WTC11 (cell line): Measurements from ENCODE around the gene BOLA3. TPM values are rescaled to one million over a fixed set of nuclear protein-coding genes. Genes with fewer than 3 reads are reported as not detected.

ENCODE experiments used
- ATAC-seq: fragments of 200-7000 bp; cut with Tn5 transposase; 2 replicates; pipeline ENCODE4 v1.10.0; 2021; ENCODE audit warnings: mild to moderate bottlenecking, moderate library complexity
- CTCF ChIA-PET: fragments of 300-600 bp; sonication (Branson Sonifier 250); formaldehyde crosslinking; loops from one replicate; lab custom pipeline; 2021; ENCODE audit warnings: antibody characterized with exemption; lab: Charles Lee
- POLR2A ChIA-PET: fragments of 350-600 bp; sonication (Branson Sonifier 250); formaldehyde crosslinking; loops from one replicate; lab custom pipeline; 2021; ENCODE audit warnings: antibody characterized with exemption; lab: Charles Lee
- DNase-seq: peaks from one replicate; pipeline ENCODE4 v3.0.0; 2021; ENCODE audit warnings: low spot score
- H3K27ac Mint-ChIP-seq: 2 replicates; pipeline ENCODE4 v1.8.0; 2021; ENCODE audit warnings: mixed read lengths
- H3K27me3 Mint-ChIP-seq: 2 replicates; pipeline ENCODE4 v1.8.0; 2021; ENCODE audit warnings: low read depth, mild to moderate bottlenecking, moderate library complexity, mixed read lengths
- H3K36me3 Mint-ChIP-seq: 2 replicates; pipeline ENCODE4 v1.8.0; 2021; ENCODE audit warnings: mixed read lengths
- H3K4me1 Mint-ChIP-seq: 2 replicates; pipeline ENCODE4 v1.8.0; 2022; ENCODE audit warnings: mixed read lengths
- H3K4me3 Mint-ChIP-seq: 2 replicates; pipeline ENCODE4 v1.8.0; 2021; ENCODE audit warnings: mild to moderate bottlenecking, moderate library complexity, mixed read lengths
- H3K9me3 Mint-ChIP-seq: 2 replicates; pipeline ENCODE4 v1.8.0; 2021; ENCODE audit warnings: mixed read lengths
- AR ChIP-seq: fragments of 250-450 bp; sonication (Bioruptor Pico); IDR thresholded peaks from 2 replicates; pipeline ENCODE4 v1.9.0; 2021; ENCODE audit warnings: mild to moderate bottlenecking
- CBFB ChIP-seq: sonication (generic); formaldehyde crosslinking; IDR thresholded peaks from 2 replicates; pipeline ENCODE4 v1.8.1; 2022; ENCODE audit warnings: mild to moderate bottlenecking, low read depth, missing genetic modification reagents
- CDX4 ChIP-seq: fragments of 250-450 bp; sonication (Bioruptor Pico); IDR thresholded peaks from 2 replicates; pipeline ENCODE4 v1.9.0; 2021; ENCODE audit warnings: moderate library complexity, mild to moderate bottlenecking, inconsistent platforms, borderline replicate concordance
- EMX1 ChIP-seq: fragments of 250-450 bp; sonication (Bioruptor Pico); IDR thresholded peaks from 2 replicates; pipeline ENCODE4 v1.8.0; 2021; ENCODE audit warnings: mild to moderate bottlenecking
- ESRRA ChIP-seq: sonication (generic); formaldehyde crosslinking; IDR thresholded peaks from 2 replicates; pipeline ENCODE4 v1.8.1; 2022; ENCODE audit warnings: mild to moderate bottlenecking, missing genetic modification reagents, borderline replicate concordance
- MXD4 ChIP-seq: fragments of 250-450 bp; sonication (Bioruptor Pico); IDR thresholded peaks from 2 replicates; pipeline ENCODE4 v1.8.0; 2021; ENCODE audit warnings: mild to moderate bottlenecking, moderate library complexity, borderline replicate concordance
- OVOL2 ChIP-seq: fragments of 250-450 bp; sonication (Bioruptor Pico); IDR thresholded peaks from 2 replicates; pipeline ENCODE4 v1.9.0; 2021; ENCODE audit warnings: mild to moderate bottlenecking, borderline replicate concordance
- SMAD3 ChIP-seq: sonication (generic); formaldehyde crosslinking; IDR thresholded peaks from 2 replicates; pipeline ENCODE4 v1.8.0; 2022; ENCODE audit warnings: missing genetic modification reagents, mild to moderate bottlenecking, borderline replicate concordance
- SMAD4 ChIP-seq: sonication (generic); formaldehyde crosslinking; IDR thresholded peaks from 2 replicates; pipeline ENCODE4 v1.8.0; 2022; ENCODE audit warnings: mild to moderate bottlenecking, missing genetic modification reagents
- TCF7 ChIP-seq: sonication (generic); formaldehyde crosslinking; IDR thresholded peaks from 2 replicates; pipeline ENCODE4 v1.8.0; 2022; ENCODE audit warnings: mild to moderate bottlenecking, low read depth, missing genetic modification reagents, moderate library complexity
- ZNF121 ChIP-seq: sonication (generic); formaldehyde crosslinking; IDR thresholded peaks from 2 replicates; pipeline ENCODE4 v1.8.0; 2023; ENCODE audit warnings: missing genetic modification reagents
- ZNF416 ChIP-seq: fragments of 250-450 bp; sonication (Bioruptor Pico); IDR thresholded peaks from 2 replicates; pipeline ENCODE4 v1.9.0; 2021; ENCODE audit warnings: mild to moderate bottlenecking, inconsistent platforms
- ZSCAN18 ChIP-seq: fragments of 250-450 bp; sonication (Bioruptor Pico); IDR thresholded peaks from 2 replicates; pipeline ENCODE4 v2.1.2; 2022; ENCODE audit warnings: mild to moderate bottlenecking, moderate library complexity
- total RNA-seq: library from RNA; stranded (reverse); gene quantifications from 3 replicates; pipeline ENCODE4 v1.2.3, GENCODE V29; 2021

Gene BOLA3
- total RNA-seq, 1 experiment from 2014 or later = 58.2 TPM

- POLR2A ChIA-PET = interaction anchor here (1.4 to 2.1 kb wide), 2 partner anchors 30 to 50 kb away, joined by 4 to 12 read pairs; partner anchors contain the start of genes MOB1A and MTHFD2
- Mint-ChIP-seq H3K27me3 (no peaks in the 10 kb centered on the region), H3K27ac (no peak overlapping the region), H3K36me3 (peaks cover 12% of the 10 kb centered on the region; the same call in 1 of the 2 replicates), H3K4me1 (peaks cover 9% of the 10 kb centered on the region; the same call in 1 of the 2 replicates), H3K9me3 (no peaks in the 10 kb centered on the region), H3K4me3 (no peak overlapping the region)
- no peak for DNase-seq
- CTCF ChIA-PET = interaction anchor here (0.6 to 4.5 kb wide), 14 partner anchors 10 to 864 kb away, joined by 3 to 29 read pairs (median 4); partner anchors contain the start of gene MOB1A
- peak; percentile 7 for ATAC-seq
- TF ChIP-seq OVOL2 (CRISPR knock-in tag) = no peak
- TF ChIP-seq SMAD3 = peak; percentile 52; the same call in 1 of the 2 replicates
- no peak for TF ChIP-seq ZNF416
Measured at GRCh38 chr2:74148457-74149246, 940 bp upstream of the BOLA3 start.

- CTCF ChIA-PET = interaction anchor here (0.5 to 3.4 kb wide), 18 partner anchors 8 to 319 kb away, joined by 3 to 29 read pairs (median 4); partner anchors contain the start of genes MOB1A, MTHFD2 and STAMBP
- POLR2A ChIA-PET = interaction anchor here (1.5 kb wide), 1 partner anchor 31 kb away, joined by 3 read pairs; the partner anchor contains the start of gene MOB1A
- Mint-ChIP-seq H3K36me3 (peaks cover 13% of the 10 kb centered on the region), H3K9me3 (no peaks in the 10 kb centered on the region)
- TF ChIP-seq CBFB (0 out of 2 replicates have a peak, but pooled peaks have one; percentile 31), TCF7 (CRISPR knock-in tag) (no peak)
- TF ChIP-seq, all 79 proteins: peak for 1
- no peak overlapping the region for H3K27ac Mint-ChIP-seq
- no peak; the same call in 1 of the 2 replicates for ATAC-seq
- peaks cover 9% of the 10 kb centered on the region; the same call in 1 of the 2 replicates for H3K4me1 Mint-ChIP-seq
- no peak for DNase-seq
- no peaks in the 10 kb centered on the region for H3K27me3 Mint-ChIP-seq
- H3K4me3 Mint-ChIP-seq = no peak overlapping the region
Measured at GRCh38 chr2:74146929-74147726, 584 bp downstream of the BOLA3 start.

GRCh38 chr2:74142340-74142739 lies 5.4 kb downstream of the BOLA3 start:
- Mint-ChIP-seq H3K4me3 (no peak overlapping the region), H3K27ac (no peak overlapping the region), H3K4me1 (no peaks in the 10 kb centered on the region; the same call in 1 of the 2 replicates), H3K27me3 (no peaks in the 10 kb centered on the region), H3K9me3 (no peaks in the 10 kb centered on the region), H3K36me3 (peaks cover 17% of the 10 kb centered on the region)
- ATAC-seq = peak; percentile 78
- DNase-seq = no peak
- POLR2A ChIA-PET = no interaction called here
- no peak for TF ChIP-seq OVOL2 (CRISPR knock-in tag)
- no peak for TF ChIP-seq AR
- no peak for TF ChIP-seq ZNF121
- TF ChIP-seq MXD4 (CRISPR knock-in tag) = no peak
- no peak for TF ChIP-seq SMAD4 (CRISPR knock-in tag)
- TF ChIP-seq ZSCAN18 = no peak
- TF ChIP-seq SMAD3 = no peak
- TF ChIP-seq ESRRA (CRISPR knock-in tag) = no peak
- no peak for TF ChIP-seq EMX1 (CRISPR knock-in tag)
- no peak for TF ChIP-seq CDX4 (CRISPR knock-in tag)
- CTCF ChIA-PET = interaction anchor here (0.6 to 1.7 kb wide), 9 partner anchors 9 to 235 kb away, joined by 3 to 9 read pairs (median 3); partner anchors contain the start of gene MOB1A
